Right lobe of liver (tissue), 4 donors: ENCODE results near the gene ANAPC4.

Source experiments
- POLR2A ChIP-seq: fragments of 450-650 bp; IDR thresholded peaks from one replicate; pipeline ENCODE4 v1.6.1; 2017; ENCODE audit warnings: antibody characterized with exemption, mild to moderate bottlenecking
- TF ChIP-seq, protein P1 (sequence below), 4 donors: fragments of 200-600 bp in 3 of 4; fragments of 450-650 bp in 1 of 4; IDR thresholded peaks; one replicate each; pipeline versions ENCODE4 v1.5.1 to v1.8.0; 2016 to 2022; ENCODE audit warnings: antibody characterized with exemption in 4 of 4, mild to moderate bottlenecking in 2 of 4
- donor health status: DM: no; HTN: no; CAD: no.
- donor health status: DM: no; HTN: no; CAD: no.
- donor health status: DM: no; HTN: yes; CAD: no.

- TF ChIP-seq POLR2A: no peak
- TF ChIP-seq, protein P1, sequence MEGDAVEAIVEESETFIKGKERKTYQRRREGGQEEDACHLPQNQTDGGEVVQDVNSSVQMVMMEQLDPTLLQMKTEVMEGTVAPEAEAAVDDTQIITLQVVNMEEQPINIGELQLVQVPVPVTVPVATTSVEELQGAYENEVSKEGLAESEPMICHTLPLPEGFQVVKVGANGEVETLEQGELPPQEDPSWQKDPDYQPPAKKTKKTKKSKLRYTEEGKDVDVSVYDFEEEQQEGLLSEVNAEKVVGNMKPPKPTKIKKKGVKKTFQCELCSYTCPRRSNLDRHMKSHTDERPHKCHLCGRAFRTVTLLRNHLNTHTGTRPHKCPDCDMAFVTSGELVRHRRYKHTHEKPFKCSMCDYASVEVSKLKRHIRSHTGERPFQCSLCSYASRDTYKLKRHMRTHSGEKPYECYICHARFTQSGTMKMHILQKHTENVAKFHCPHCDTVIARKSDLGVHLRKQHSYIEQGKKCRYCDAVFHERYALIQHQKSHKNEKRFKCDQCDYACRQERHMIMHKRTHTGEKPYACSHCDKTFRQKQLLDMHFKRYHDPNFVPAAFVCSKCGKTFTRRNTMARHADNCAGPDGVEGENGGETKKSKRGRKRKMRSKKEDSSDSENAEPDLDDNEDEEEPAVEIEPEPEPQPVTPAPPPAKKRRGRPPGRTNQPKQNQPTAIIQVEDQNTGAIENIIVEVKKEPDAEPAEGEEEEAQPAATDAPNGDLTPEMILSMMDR (IDR thresholded peaks at IDR 0.05): no peak
Measured at GRCh38 chr4:25423548-25423947, 46.5 kb downstream of the ANAPC4 start.
